ENCODE results near the gene ABCF2. TPM values are rescaled to one million over a fixed set of nuclear protein-coding genes. Genes with fewer than 3 reads are reported as not detected.

The ABCF2 gene
- total and polyA plus RNA-seq, 2 donors (not counting 1 experiment from before 2014, with no cell fraction given) = 16.1 to 30.2 TPM

- peaks cover 50% of the 10 kb centered on the region for H3K27me3 Mint-ChIP-seq
- H3K27me3 ChIP-seq (replicated peaks in 1 of 4; ENCODE audit: control extremely low read depth in 1 of 4, control insufficient read depth in 3 of 4, insufficient read depth in 4 of 4, low read length in 3 of 4) = peaks cover 0 to 42% (median 17%) of the 10 kb centered on the region in 4 experiments
- peaks cover 0 to 30% (median 0%) of the 10 kb centered on the region in 3 donors for H3K9me3 ChIP-seq (ENCODE audit: control extremely low read depth in 1 of 3, control insufficient read depth in 2 of 3, insufficient read depth in 1 of 3, low read length in 2 of 3)
- H3K4me3 Mint-ChIP-seq = no peak overlapping the region
- DNase-seq = no peak
- peak overlapping the region; percentile 46 for H3K27ac Mint-ChIP-seq
- no peaks in the 10 kb centered on the region for H3K4me1 ChIP-seq (ENCODE audit: control insufficient read depth in 2 of 2, insufficient read depth in 2 of 2, low read length in 2 of 2)
- H4K20me1 ChIP-seq (ENCODE audit: control insufficient read depth, insufficient read depth, low read length, poor library complexity, severe bottlenecking) = no peaks in the 10 kb centered on the region
- no peak overlapping the region for H2AFZ ChIP-seq (ENCODE audit: insufficient read depth, low read depth, low read length, poor library complexity, severe bottlenecking)
- no peak for TF ChIP-seq CTCF (IDR thresholded peaks at IDR 0.05)
- no peak for TF ChIP-seq EZH2 (IDR thresholded peaks at IDR 0.05; ENCODE audit: borderline replicate concordance, insufficient read depth, low read depth, low read length, poor library complexity, severe bottlenecking)
- no peak overlapping the region for H3K27ac ChIP-seq (ENCODE audit: low read length in 2 of 2)
- H3K4me1 Mint-ChIP-seq = peaks cover 8% of the 10 kb centered on the region
- H3K79me2 ChIP-seq (ENCODE audit: control insufficient read depth, insufficient read depth, low read length) = no peaks in the 10 kb centered on the region
- H3K9ac ChIP-seq (ENCODE audit: low read length) = no peak overlapping the region
- no peak overlapping the region for H3K4me3 ChIP-seq (ENCODE audit: control extremely low read depth in 1 of 5, extremely low read depth in 1 of 5, insufficient read depth in 1 of 5, low read depth in 2 of 5, low read length in 4 of 5)
- no peak overlapping the region for H3K4me2 ChIP-seq (replicated peaks; ENCODE audit: low read depth, low read length, poor library complexity, severe bottlenecking)
- ChIA-PET POLR2A (no interaction called here), CTCF (interaction anchor here (1.3 kb wide), 1 partner anchor 50 kb away, joined by 5 read pairs; no protein-coding TSS in a partner anchor)
- intact Hi-C loops (cut with micrococcal nuclease) = loop anchor here (2.0 kb wide), 2 partner anchors 59 to 71 kb away; partner anchors contain the start of gene CHPF2
- WGBS (ENCODE audit: insufficient coverage) = 89% methylated on average over 37 of the region's 43 CpGs
- no peaks in the 10 kb centered on the region for H3K36me3 ChIP-seq (replicated peaks in 1 of 2; ENCODE audit: control extremely low read depth in 1 of 2, control insufficient read depth in 1 of 2, extremely low read depth in 1 of 2, insufficient read depth in 2 of 2, low read length in 1 of 2)
- H3K9me3 Mint-ChIP-seq (ENCODE audit: insufficient read depth) = no peaks in the 10 kb centered on the region
- no peak for ATAC-seq (ENCODE audit: low read depth)
These were observed 53.4 kb downstream of the ABCF2 start for GRCh38 chr7:151173386-151174245.
